ENCODE results near the gene LNPEP.
"Not testable (repeated sequence)": the region's sequence is repeated elsewhere in the genome, so short reads cannot be mapped to it uniquely, and the experiment has no call there.

The LNPEP gene

DNA sequence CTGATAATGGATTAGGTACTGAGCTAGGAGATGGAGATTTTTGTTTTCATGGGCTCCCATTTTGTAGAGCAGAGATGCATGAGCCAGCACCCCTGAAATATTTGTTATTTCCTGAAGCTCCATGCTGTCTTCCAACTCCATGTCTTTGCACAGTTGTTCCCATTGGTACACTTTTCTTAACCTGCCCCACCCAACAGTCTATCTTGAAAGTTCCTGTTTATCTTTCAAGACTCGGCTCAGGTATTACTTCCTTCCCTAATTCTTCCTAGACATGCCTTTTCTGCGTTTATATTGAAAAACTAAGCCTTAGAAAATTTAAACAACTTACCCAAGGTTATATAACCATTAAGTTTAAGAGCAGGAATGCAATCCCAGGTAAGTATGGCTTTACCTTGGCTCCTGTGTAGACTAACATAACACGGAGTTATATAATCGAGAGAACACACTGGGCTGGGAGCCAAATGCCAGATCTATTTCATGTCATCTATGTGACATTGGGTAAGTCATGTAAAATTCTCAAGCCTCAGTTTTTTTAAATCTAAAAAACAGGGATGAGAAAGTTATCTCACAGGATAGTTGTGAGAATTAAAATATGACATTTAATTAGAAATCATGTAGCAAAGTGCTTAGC is 139.1 kb downstream of the LNPEP start:
- peaks cover 0 to 12% (median 0%) of the 10 kb centered on the region in 4 donors for H3K4me1 ChIP-seq
- no peaks in the 10 kb centered on the region for H3K27me3 ChIP-seq
- no peaks in the 10 kb centered on the region for H3K9me3 ChIP-seq
- no peaks in the 10 kb centered on the region for H3K36me3 ChIP-seq
- no peak for DNase-seq
- TF ChIP-seq, protein P1, sequence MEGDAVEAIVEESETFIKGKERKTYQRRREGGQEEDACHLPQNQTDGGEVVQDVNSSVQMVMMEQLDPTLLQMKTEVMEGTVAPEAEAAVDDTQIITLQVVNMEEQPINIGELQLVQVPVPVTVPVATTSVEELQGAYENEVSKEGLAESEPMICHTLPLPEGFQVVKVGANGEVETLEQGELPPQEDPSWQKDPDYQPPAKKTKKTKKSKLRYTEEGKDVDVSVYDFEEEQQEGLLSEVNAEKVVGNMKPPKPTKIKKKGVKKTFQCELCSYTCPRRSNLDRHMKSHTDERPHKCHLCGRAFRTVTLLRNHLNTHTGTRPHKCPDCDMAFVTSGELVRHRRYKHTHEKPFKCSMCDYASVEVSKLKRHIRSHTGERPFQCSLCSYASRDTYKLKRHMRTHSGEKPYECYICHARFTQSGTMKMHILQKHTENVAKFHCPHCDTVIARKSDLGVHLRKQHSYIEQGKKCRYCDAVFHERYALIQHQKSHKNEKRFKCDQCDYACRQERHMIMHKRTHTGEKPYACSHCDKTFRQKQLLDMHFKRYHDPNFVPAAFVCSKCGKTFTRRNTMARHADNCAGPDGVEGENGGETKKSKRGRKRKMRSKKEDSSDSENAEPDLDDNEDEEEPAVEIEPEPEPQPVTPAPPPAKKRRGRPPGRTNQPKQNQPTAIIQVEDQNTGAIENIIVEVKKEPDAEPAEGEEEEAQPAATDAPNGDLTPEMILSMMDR (IDR thresholded peaks at IDR 0.05): no peak
- intact Hi-C loops (cut with DNase I; ENCODE audit: low total_unique reads): no loop called here
- H3K4me3 ChIP-seq: no peak overlapping the region
- H3K27ac ChIP-seq: no peak overlapping the region

DNA sequence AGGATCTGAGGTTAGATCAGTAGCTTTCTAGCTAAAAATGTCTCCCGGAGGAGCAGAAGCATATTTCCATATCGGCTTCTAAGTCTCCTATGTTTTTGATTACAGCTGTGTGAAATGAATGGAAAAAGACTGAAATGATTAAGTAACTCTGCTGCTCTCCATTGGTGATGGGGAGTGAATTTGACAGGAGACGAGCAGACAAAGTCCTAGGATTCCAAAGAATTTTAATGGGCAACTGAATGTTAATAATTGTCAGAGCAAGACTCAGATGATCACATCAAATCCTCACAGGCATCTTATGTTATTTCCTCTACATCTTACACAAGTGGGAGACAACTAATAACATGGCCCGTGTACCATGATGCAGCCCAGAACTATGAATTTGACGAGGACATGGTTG is 139.8 kb downstream of the LNPEP start:
- TF ChIP-seq, protein P1 (IDR thresholded peaks at IDR 0.05): no peak
- Histone ChIP-seq H3K27me3 (no peaks in the 10 kb centered on the region), H3K4me3 (no peak overlapping the region), H3K4me1 (peaks cover 0 to 11% (median 0%) of the 10 kb centered on the region in 4 donors), H3K9me3 (no peaks in the 10 kb centered on the region), H3K27ac (no peak overlapping the region), H3K36me3 (no peaks in the 10 kb centered on the region)
- DNase-seq: no peak
- intact Hi-C loops (cut with DNase I; ENCODE audit: low total_unique reads): no loop called here

DNA sequence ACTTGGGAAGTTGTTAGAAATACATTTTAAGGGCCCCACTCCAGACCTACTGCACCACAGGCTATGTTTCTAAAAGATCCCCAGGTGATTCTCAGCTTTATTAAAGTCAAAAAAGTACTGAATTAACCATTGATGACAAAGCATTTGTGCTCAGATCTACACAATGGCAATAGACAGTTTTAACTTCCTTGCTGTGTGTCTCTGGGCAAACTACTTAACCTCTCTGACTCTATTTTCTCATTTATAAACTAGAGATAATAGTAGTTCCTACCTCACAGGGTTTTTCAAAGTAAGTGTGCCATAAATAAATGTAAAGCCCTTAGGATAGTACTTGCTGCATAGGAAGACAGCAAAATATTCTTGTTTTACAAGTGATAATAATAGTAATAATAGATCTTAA is 140.2 kb downstream of the LNPEP start:
- H3K36me3 ChIP-seq: no peaks in the 10 kb centered on the region
- intact Hi-C loops (cut with DNase I; ENCODE audit: low total_unique reads): no loop called here
- TF ChIP-seq, protein P1 (IDR thresholded peaks at IDR 0.05): no peak
- H3K9me3 ChIP-seq: no peaks in the 10 kb centered on the region
- H3K27me3 ChIP-seq: no peaks in the 10 kb centered on the region
- H3K27ac ChIP-seq: no peak overlapping the region
- peaks cover 0 to 7% (median 0%) of the 10 kb centered on the region in 4 donors for H3K4me1 ChIP-seq
- DNase-seq: no peak
- no peak overlapping the region for H3K4me3 ChIP-seq

DNA sequence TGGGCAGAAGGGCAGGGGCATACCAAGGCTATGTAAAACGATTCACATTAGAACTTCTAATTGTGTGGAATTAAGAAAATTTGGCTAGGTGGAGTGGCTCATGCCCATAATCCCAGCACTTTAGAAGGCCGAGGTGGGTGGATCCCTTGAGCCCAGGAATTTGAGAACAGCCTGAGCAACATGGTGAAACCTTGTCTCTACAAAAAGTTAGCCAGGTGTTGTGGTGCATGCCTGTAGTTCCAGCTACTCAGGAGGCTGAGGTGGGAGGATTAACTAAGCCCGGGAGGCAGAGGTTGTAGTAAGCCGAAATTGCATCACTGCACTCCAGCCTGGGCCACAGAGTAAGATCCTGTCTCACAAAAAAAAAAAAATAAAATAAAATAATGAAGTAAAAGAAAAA is 141.4 kb downstream of the LNPEP start:
- TF ChIP-seq, protein P1 (IDR thresholded peaks at IDR 0.05): no peak

DNA sequence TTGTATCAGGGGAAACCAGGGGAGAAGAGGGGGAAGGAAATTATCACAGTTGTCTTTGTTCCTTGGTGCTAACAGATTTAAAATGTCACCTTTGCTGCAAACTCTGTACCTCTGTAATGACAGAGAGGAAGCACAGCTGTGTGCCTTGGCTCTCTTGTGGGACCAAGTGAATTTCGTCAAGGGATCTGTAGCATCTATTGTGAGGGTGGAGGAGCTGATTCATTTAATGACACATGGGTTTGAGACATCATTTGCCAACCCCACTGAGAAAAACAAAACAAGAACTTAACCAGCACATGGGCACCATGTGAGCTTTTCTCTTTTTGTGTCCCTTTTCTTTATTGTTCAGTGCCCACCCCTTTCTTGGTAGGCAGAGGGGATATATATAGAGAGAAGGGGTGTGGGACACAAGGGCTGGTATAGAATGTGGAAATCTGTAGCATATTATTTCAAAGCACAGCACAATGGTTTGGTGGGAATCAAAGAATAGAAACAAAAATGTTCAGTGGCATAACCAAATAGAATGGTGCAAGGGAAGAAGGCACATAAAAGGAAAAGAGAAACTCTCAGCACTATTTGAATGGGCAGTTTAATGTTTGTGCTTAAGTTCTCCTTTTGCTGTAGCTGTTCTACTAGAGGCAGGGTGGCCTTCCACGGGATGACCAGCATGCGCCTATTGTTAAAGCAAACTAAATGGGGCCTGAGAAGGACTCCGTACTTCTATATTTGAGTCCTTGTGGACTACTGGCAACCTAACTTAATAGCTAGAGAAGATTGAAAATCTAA is 143.3 kb downstream of the LNPEP start:
- H3K36me3 ChIP-seq: no peaks in the 10 kb centered on the region
- no peak overlapping the region for H3K4me3 ChIP-seq
- H3K4me1 ChIP-seq: no peaks in the 10 kb centered on the region
- no peak for DNase-seq
- TF ChIP-seq, protein P1 (IDR thresholded peaks at IDR 0.05): no peak
- intact Hi-C loops (cut with DNase I; ENCODE audit: low total_unique reads): no loop called here
- H3K27ac ChIP-seq: no peak overlapping the region
- no peaks in the 10 kb centered on the region for H3K9me3 ChIP-seq
- H3K27me3 ChIP-seq: no peaks in the 10 kb centered on the region

More for the DNA sequence above, 141.4 kb downstream of the LNPEP start:
- intact Hi-C loops (cut with DNase I; ENCODE audit: low total_unique reads): no loop called here
- no peaks in the 10 kb centered on the region for H3K36me3 ChIP-seq
- DNase-seq: no peak
- H3K27me3 ChIP-seq: no peaks in the 10 kb centered on the region
- no peak overlapping the region for H3K4me3 ChIP-seq
- no peaks in the 10 kb centered on the region for H3K9me3 ChIP-seq
- no peaks in the 10 kb centered on the region for H3K4me1 ChIP-seq
- H3K27ac ChIP-seq: no peak overlapping the region

DNA sequence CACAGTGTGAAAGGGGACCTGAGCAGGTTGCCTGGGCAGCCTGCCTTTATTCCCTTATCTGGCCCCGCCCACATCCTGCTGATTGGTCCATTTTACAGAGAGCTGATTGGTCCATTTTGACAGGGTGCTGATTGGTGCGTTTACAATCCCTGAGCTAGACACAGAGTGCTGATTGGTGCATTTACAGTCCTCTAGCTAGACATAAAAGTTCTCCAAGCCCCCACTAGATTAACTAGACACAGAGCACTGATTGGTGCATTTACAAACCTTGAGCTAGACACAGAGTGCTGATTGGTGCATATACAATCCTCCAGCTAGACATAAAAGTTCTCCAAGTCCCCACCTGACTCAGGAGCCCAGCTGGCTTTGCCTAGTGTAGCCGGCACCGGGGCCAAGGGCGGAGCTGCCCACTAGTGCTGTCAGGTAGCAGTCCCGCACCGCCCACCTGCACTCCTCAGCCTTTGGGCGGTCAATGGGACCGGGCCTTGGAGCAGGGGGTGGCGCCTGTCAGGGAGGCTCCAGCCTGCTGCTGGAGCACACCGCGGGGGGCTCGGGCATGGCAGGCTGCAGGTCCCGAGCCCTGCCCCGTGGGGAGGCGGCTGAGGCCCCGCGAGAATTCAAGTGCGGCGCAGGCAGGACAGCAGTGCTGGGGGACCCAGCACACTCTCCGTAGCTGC is 149.0 kb downstream of the LNPEP start:
- H3K4me1 ChIP-seq; H3K27me3 ChIP-seq; H3K4me3 ChIP-seq; intact Hi-C loops (cut with DNase I; ENCODE audit: low total_unique reads); H3K36me3 ChIP-seq; DNase-seq; H3K9me3 ChIP-seq; H3K27ac ChIP-seq: not testable (repeated sequence)
